GM19043 (cell line): ENCODE results near the gene PEA15.
A peak's percentile ranks its signal among the peaks of the same experiment; 100 is the strongest.

ENCODE experiments used
- ATAC-seq: cut with Tn5 transposase; IDR thresholded peaks from one replicate; pipeline ENCODE4 v1.9.1; 2021; ENCODE audit warnings: low read depth; ENCODE audit not compliant: unreplicated experiment

Gene PEA15, protein sequence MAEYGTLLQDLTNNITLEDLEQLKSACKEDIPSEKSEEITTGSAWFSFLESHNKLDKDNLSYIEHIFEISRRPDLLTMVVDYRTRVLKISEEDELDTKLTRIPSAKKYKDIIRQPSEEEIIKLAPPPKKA

DNA sequence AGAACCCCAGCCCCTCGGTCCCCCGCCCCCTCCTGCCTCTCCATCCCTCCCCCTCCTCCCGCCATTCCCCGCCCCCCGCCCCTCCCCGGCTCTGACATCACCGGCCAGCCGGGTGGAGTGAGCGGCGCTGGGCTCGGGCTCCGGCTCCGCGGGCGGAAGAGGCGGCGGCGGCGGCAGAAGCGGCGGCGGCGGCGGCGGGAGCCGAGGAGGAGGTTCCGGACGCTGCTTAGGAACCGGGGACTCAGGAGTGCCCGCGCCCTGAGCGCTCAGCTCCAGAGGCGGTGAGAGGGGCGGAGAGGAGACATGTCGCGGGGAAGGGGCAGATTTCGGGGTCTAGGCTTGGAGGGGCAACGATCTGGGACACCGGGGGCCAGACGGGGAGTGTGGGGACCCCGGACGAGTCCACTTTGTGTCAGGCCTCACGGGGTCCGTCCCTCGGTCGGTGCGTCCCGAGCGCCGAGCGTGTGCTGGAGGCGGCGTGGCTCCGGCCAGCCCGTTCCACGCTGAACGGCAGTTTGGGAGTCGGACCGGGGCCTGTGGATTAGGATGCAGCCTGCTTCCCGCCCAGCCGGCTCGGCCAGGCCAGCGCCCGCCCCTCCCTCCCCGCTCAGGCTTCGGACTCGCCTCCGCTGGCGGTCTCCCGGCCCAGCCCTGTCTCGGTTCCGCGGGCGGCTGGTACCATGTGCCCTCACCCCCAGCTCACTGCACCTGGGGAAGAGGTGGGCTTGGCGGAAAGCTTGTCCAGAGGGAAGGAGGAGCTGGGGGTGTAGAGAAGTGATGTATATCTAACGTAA lies at the start of gene PEA15:
Gene PEA15, plus strand, starts transcription at position 143 of the 794 bp plus-strand sequence. CDS start 6,161 bp downstream, outside the sequence.
- ATAC-seq: peak; percentile 45

- ATAC-seq: no peak
These were observed 48.8 kb upstream of the PEA15 start for GRCh38 chr1:160156361-160156760.

DNA sequence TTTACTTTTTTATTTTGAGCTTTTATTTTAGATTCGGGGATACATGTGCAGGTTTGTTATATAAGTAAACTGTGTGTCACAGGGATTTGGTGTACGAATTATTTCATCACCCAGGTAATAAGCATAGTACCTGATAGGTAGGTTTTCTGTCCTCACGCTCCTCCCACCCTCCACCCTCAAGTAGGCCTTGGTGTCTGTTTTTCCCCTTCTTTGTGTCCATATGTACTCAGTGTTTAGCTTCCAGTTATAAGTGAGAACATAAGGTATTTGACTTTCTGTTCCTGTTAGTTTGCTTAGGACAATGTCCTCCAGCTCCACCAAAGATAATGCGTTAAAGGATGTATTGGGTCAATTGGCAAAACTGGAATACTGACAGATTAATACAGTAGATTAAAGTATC lies 48.0 kb upstream of the PEA15 start:
- no peak for ATAC-seq

DNA sequence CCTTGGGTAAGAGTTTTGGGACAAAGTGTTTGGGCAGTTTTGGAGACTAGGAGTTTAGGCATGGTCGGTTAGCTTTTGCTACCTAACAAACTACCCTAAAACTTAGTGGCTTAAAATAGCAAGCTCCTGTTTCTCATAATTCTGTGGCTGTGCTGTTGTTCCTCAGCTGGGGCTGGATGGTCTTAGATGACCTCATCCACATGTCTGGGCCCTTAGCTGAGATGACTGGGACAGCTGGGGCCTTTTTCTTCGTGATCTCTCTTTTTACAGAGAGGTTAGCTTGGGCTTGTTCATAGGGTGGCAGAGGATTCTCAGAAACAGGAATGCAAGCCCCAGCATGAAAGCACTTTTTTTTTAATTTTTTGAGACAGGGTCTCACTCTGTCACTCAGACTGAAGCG lies 47.2 kb upstream of the PEA15 start:
- ATAC-seq: no peak

DNA sequence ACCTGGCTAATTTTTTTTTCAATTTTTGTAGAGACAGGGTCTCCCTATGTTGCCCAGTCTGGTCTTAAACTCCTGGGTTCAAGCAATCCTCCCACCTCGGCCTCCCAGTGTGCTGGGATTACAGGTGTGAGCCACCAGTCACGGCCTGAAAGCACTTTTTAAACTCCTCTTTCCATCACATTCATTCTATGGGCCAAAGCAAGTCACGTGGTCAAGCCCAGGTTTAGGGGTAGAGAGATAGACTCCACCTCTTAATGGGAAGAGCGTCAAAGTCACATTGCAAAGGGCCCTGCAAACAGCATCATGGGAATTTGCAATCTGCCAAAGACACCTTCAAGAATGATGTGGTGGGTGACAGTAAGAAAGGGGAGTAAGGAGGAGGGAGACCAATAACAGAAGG lies 46.6 kb upstream of the PEA15 start:
- ATAC-seq: no peak

DNA sequence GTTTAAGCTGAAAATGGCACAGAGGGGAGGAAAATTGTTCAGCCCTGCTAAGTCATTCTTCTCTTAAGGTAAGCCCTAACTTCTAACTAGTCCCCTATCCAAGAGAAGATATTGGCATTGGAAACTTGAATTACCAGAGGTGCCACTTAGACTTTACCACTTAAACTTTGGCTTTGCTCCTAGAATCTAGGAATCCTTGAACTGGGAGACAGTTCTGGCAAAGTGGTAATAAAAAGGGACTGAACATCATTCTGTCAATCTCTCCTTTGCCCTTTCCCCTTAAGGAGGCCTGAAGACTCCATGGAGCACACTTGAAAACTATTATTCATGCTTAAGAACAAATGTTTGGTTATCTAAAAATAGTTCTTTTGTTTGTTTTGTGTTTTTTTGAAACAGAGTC lies 45.3 kb upstream of the PEA15 start:
- ATAC-seq: no peak

DNA sequence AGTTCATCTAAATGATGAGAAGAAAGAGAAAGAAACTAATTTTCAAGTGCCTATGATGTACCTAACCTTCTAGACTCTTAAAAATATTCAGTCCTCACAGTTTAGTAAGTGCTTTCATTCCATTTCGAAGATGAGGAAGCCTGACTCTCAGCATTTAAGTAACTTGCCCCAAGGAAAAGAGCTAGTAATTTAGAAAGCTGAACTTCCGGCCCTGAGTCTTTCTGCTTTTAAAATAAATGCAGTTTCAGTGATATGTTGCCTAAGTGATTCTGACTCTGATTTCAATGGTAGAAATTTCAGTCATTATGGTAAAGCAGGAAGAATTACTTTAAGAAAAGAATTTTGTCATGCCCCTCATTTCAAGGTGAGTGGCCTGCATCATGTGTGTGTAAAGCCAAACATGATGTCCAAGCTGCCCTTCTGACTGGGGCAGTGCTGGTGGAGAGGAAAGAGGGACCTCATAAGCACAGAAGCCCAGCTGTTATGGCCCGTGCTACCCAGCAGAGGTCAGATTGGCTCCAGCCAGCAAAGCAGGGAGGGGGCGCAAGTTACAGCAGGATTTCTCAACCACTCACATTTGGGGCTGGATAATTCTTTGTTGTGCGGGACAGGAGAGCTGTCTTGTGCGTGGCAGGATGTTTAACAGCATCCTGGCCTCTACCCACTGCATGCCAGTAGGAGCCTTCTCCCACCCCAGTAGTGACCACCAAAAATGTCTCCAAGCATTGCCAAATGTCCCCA lies 43.0 kb upstream of the PEA15 start:
- ATAC-seq: no peak

DNA sequence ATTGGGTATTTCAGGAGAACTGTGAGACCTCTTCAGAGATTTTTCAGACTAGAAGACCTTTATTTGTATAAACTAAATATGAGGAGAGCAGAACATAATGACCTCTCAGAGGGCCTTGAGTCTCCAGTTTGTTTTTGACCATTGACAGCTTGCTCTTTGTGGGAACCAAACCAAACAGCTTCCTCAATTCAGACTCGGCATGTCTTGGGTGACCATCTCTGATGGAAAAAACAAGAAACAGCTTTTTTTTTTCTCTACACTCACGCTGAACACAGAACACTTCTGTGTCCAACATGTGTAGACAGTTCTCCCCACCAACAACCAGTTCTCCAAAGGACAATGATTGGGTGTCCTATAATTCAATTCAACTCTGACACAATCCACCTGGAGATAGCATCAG lies 42.3 kb upstream of the PEA15 start:
- no peak for ATAC-seq

- ATAC-seq: no peak
These were observed 41.6 kb upstream of the PEA15 start for GRCh38 chr1:160163615-160164014.

- no peak for ATAC-seq
These were observed 41.1 kb upstream of the PEA15 start for GRCh38 chr1:160164121-160164520.

DNA sequence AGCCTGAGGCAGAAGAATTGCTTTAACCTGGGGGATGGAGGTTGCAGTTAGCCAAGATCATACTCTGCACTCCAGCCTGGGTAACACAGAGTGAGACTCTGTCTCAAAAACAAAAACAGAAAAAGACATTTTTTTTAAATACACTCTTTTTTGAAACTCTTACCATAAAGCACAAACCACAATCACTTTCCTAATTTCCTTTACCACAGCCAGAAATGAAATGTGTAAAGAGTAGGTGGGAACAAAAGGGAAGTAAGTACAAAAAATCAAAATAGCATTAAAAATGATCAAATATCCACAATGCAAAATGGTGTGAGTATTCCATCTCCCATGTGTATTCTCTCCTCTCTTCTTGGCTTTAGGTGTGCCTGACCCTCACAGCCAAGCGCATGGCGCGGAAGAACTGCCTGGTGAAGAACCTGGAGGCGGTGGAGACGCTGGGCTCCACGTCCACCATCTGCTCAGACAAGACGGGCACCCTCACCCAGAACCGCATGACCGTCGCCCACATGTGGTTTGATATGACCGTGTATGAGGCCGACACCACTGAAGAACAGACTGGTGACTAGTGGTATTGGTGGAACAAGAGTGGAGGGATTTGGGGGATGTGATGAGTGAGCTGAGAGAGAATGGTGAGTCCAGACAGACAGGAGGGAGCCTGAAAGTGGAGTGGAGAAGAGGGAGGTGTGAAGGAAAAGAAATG lies 38.9 kb upstream of the PEA15 start:
- no peak for ATAC-seq

GRCh38 chr1:160167056-160167455 lies 38.1 kb upstream of the PEA15 start:
- ATAC-seq: no peak

GRCh38 chr1:160167580-160167979 lies 37.6 kb upstream of the PEA15 start:
- no peak for ATAC-seq

- no peak for ATAC-seq
These were observed 37.2 kb upstream of the PEA15 start for GRCh38 chr1:160168016-160168415.

DNA sequence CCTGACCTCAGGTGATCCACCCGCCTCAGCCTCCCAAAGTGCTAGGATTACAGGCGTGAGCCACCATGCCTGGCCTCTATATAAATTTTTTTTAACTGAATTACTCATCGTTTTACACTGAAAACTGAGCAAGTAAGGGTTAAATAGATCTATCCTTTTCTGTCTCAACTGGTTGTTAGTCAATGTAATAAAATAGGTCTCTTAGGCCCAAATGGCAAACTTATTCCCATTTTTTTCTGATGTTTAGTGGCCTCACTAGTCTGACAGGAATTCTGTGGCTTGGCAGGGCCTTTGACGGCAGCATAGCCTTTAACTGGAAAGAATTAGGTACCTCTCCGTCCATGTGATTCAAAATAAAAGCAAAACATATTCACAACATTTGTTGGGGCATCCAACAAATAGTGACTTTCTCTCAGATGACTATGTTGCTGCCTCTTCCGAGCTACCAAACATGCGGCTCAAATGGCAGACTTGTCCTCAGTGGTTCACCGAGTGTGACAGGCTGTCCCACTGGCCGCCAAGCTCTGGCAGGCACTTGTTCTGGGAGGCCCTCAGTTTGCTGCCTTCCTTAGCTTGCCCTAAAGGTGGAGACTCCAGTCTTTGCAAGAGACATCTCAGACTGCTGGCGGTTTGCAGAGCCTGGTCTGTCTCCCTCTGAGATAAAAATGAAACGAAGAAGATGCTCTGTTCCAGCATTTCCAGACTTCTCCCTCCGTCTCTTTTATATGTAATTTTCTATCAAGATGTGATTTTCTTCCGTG lies 36.4 kb upstream of the PEA15 start:
- ATAC-seq: no peak

- peak; percentile 61 for ATAC-seq
These were observed 35.4 kb upstream of the PEA15 start for GRCh38 chr1:160169553-160170399.

GRCh38 chr1:160171354-160171753 lies 33.8 kb upstream of the PEA15 start:
- ATAC-seq: no peak

- no peak for ATAC-seq
These were observed 33.2 kb upstream of the PEA15 start for GRCh38 chr1:160171980-160172379.

DNA sequence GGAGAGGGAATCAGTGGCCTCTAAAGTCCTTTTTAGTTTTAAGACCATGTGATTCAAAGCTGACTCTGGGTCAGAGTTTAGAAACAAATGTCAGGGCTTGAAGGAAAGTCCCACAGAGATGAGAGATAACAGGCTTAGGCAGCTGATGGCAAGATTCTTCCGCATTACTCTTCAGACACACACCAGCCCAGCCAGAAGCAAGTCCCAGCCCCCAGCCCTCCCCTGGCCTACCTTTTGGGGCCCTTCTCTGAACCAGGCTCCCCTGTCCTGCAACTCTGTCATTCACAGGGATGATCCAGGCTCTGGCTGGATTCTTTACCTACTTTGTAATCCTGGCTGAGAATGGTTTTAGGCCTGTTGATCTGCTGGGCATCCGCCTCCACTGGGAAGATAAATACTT lies 28.0 kb upstream of the PEA15 start:
- no peak for ATAC-seq
